ENCODE measurements around the gene BARHL1. TPM values are rescaled to one million over a fixed set of nuclear protein-coding genes. Genes with fewer than 3 reads are reported as not detected.
A peak's percentile ranks its signal among the peaks of the same experiment; 100 is the strongest.

Gene BARHL1
- total RNA-seq, 1 donor, result not detected

GRCh38 chr9:132606066-132606465 is 23.7 kb downstream of the BARHL1 start:
- no peak for DNase-seq (ENCODE audit: low read depth)
- no peak overlapping the region for H3K4me3 ChIP-seq (ENCODE audit: low read depth, low read length)
- TF ChIP-seq, protein P1, sequence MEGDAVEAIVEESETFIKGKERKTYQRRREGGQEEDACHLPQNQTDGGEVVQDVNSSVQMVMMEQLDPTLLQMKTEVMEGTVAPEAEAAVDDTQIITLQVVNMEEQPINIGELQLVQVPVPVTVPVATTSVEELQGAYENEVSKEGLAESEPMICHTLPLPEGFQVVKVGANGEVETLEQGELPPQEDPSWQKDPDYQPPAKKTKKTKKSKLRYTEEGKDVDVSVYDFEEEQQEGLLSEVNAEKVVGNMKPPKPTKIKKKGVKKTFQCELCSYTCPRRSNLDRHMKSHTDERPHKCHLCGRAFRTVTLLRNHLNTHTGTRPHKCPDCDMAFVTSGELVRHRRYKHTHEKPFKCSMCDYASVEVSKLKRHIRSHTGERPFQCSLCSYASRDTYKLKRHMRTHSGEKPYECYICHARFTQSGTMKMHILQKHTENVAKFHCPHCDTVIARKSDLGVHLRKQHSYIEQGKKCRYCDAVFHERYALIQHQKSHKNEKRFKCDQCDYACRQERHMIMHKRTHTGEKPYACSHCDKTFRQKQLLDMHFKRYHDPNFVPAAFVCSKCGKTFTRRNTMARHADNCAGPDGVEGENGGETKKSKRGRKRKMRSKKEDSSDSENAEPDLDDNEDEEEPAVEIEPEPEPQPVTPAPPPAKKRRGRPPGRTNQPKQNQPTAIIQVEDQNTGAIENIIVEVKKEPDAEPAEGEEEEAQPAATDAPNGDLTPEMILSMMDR (IDR thresholded peaks at IDR 0.05; ENCODE audit: insufficient read depth, low read length), result no peak

- H3K4me3 ChIP-seq (ENCODE audit: low read depth, low read length), result no peak overlapping the region
- DNase-seq (ENCODE audit: low read depth), result no peak
- TF ChIP-seq, protein P1 (IDR thresholded peaks at IDR 0.05; ENCODE audit: insufficient read depth, low read length), result no peak
Observed at GRCh38 chr9:132609184-132609583, 26.8 kb downstream of the BARHL1 start.

DNA sequence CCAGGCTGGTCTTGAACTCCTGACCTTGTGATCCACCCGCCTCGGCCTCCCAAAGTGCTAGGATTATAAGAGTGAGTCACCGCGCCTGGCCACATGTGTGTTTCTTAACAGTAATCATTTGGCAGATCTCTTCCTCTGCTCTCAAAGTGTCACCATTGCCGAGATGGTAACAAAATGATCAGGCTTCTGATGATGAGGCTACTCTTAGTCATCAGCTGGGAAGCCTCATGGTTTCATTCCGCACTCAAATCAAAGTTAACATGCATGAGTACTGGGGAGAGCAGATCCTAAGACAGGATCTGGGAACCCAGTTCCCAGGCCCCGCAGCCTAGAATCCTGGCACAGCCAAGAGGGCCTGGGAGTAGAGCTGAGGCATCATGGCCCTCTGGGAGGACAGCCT is 27.4 kb downstream of the BARHL1 start:
- peak; percentile 67 for DNase-seq (ENCODE audit: low read depth)
- TF ChIP-seq, protein P1 (IDR thresholded peaks at IDR 0.05; ENCODE audit: insufficient read depth, low read length), result no peak
- H3K4me3 ChIP-seq (ENCODE audit: low read depth, low read length), result no peak overlapping the region

- TF ChIP-seq, protein P1 (IDR thresholded peaks at IDR 0.05; ENCODE audit: insufficient read depth, low read length), result no peak
- no peak for DNase-seq (ENCODE audit: low read depth)
- H3K4me3 ChIP-seq (ENCODE audit: low read depth, low read length), result no peak overlapping the region
Observed at GRCh38 chr9:132610661-132611060, 28.3 kb downstream of the BARHL1 start.

DNA sequence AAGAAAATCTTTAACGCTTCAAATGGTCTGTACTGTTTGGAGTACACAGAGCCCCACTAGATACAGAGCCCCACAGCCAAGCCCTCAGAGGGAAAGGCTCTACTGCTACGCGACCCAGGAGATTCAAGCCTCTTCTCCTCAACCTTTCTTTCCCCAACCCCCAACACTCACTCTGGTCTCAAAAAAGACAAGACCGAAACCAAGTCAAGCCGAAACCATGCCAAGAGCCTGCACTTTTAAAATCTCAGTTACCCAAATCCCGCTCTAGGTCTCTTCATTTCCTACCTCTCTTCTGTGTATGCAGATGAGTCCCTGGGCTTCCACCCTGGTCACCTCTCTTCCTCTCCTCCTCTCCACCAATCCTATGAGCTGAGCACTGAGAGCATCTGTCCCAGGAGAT is 31.9 kb downstream of the BARHL1 start:
- no peak overlapping the region for H3K4me3 ChIP-seq (ENCODE audit: low read depth, low read length)
- DNase-seq (ENCODE audit: low read depth), result no peak
- TF ChIP-seq, protein P1 (IDR thresholded peaks at IDR 0.05; ENCODE audit: insufficient read depth, low read length), result no peak

GRCh38 chr9:132615774-132616173 is 33.4 kb downstream of the BARHL1 start:
- no peak overlapping the region for H3K4me3 ChIP-seq (ENCODE audit: low read depth, low read length)
- TF ChIP-seq, protein P1 (IDR thresholded peaks at IDR 0.05; ENCODE audit: insufficient read depth, low read length), result no peak
- no peak for DNase-seq (ENCODE audit: low read depth)

- TF ChIP-seq, protein P1 (IDR thresholded peaks at IDR 0.05; ENCODE audit: insufficient read depth, low read length), result no peak
- DNase-seq (ENCODE audit: low read depth), result no peak
- no peak overlapping the region for H3K4me3 ChIP-seq (ENCODE audit: low read depth, low read length)
Observed at GRCh38 chr9:132616725-132617124, 34.3 kb downstream of the BARHL1 start.
